ENCODE data around the gene RDH14.

The RDH14 gene, protein sequence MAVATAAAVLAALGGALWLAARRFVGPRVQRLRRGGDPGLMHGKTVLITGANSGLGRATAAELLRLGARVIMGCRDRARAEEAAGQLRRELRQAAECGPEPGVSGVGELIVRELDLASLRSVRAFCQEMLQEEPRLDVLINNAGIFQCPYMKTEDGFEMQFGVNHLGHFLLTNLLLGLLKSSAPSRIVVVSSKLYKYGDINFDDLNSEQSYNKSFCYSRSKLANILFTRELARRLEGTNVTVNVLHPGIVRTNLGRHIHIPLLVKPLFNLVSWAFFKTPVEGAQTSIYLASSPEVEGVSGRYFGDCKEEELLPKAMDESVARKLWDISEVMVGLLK

DNA sequence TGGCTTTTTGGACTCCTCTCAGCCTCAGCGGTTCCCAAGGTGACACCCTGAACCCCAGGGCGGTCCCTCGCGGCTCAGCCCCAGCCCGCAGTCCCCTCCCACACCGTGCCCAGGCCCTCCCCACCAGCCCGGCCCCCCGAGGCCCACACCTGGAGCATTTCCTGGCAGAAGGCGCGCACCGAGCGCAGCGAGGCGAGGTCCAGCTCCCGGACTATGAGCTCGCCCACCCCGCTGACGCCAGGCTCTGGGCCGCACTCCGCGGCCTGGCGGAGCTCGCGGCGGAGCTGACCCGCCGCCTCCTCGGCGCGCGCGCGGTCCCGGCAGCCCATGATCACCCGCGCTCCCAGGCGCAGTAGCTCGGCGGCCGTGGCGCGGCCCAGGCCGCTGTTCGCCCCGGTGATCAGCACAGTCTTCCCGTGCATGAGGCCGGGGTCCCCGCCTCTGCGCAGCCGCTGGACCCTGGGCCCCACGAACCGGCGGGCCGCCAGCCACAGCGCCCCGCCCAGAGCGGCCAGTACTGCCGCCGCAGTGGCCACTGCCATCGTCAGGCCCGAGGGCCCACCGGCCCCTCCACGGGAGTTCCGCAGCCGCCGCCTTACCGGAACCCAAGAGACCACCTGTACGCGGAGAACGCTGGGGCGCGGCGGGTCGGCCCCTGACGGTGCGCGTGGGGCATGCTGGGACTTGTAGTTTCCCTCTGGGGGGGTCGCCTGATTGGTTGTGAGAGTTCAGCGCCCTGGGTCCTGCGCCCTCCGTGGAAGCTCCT lies at the start of gene RDH14:
Gene RDH14 (minus strand): TSS at position 623 of the 766 bp plus-strand sequence. CDS start 81 bp downstream, at position 542.
- peak; percentile 81 to 90 for DNase-seq

DNA sequence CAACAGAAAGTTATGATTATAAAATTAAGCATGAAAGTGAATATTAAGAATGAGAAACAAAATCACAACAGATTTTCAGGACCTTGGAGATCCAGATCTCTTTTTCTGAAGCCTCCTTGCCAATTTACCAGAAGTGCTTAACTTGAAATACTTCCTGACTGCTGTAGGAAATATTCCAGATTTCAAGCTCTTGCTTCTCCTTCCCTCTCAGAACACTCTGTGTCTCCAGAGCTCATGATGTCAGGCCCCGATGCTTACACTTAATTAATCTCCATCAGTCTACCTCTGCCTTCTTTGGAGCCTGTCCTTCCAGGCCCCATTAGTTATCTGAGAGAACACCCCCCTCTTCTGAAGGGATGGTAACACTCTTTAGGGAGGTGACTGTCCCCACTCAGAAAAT lies 49.6 kb upstream of the RDH14 start:
- no peak for DNase-seq

DNA sequence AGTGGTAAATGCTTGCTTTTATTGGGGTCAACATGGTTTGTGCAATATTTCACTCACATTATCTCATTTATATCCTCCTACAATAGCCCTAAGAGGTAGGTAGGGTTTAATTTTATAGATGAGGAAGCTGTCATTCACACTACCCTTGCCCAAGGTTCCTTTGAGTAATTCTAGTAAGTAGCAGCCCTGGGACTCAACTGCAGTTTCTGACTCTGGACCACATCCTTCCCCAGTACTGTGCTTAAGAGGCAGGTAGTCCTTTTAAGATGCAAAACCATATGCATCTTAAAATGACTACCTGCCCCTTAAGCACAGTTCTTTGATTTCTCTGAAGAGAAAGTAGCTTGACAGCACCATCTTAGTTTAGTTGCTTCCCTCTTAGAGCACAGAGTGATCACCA lies 44.7 kb upstream of the RDH14 start:
- DNase-seq, result no peak

DNA sequence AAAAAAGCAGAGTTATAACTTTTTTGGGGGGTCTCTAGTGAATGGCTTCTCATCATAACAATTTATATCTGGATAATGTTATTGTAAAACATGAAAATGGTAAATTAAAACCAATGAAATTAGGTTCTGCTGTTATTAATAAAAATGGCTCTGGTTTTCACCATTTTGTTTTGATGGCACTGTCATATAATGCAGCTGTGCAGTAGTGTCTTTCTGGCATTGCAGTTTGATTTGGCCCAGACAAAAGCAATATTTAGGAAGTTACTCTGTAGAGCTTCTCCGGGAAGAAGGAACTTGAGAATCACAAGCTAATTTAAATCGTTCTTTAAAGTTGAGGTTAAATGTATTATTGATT lies 44.1 kb upstream of the RDH14 start:
- no peak for DNase-seq

DNA sequence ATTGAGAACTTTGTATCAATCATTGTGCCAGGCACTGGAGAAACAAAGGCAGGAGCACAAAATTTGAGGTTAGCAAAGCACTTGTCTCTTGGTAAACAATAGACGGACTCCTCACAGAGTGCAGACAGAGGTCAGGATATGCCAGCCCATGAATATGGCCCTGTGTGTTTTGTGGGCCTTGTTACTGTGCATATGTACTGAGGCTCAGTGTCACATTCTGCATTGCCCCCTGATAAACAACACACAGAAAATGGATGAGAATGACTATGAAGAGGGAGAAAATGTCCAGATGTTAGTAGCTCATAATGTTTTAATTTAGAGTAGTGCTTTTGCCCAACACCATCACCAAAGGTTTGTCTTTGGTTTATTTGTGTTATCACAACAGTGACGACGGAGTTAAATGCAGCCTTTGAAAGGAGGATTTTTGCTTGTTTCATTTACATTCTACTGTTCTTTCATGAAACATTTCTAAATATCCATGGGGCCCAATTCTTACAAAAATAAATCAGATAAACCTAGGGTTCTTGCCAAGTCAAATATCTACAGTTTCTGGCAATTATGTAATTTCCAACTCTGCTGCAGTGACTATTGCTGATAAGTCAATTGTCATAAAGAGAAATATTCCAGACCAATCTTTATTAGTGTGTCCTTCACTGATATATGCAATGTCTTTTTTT lies 43.5 kb upstream of the RDH14 start:
- no peak for DNase-seq

DNA sequence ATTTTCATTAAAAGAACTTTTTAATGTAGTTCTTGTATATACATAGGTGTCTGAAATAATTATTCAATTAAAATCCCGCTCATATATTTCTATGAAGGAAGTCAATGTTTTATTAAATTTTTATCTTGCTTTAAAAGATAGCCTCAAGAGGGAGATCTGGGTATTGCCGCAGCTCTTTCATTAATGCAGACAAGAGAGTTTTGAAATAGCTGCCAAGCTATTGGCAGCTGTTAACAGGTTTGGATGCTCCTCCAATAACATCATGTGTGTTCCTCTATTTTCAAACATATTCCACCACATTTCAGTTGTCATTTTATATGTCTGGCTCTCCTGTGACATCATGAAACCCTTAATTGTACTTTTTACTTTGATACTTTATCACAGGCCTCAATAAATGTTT lies 41.8 kb upstream of the RDH14 start:
- no peak for DNase-seq

DNA sequence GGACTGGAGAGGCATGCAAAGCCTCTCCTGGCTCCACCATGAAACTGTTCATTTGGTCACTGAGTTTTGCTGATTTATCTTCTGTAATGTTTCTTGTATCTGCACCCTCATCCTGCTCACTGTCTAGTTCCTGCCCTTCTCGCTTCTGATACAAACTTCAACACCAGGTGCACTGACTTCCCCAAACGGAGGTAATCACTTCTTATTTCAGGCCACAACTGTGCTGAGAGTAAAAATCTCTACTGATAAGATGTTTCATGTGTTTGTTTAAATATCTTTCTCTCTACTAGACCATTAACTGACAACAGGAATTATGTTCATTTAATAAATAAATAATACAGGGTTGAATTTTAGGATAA lies 39.8 kb upstream of the RDH14 start:
- no peak for DNase-seq

DNA sequence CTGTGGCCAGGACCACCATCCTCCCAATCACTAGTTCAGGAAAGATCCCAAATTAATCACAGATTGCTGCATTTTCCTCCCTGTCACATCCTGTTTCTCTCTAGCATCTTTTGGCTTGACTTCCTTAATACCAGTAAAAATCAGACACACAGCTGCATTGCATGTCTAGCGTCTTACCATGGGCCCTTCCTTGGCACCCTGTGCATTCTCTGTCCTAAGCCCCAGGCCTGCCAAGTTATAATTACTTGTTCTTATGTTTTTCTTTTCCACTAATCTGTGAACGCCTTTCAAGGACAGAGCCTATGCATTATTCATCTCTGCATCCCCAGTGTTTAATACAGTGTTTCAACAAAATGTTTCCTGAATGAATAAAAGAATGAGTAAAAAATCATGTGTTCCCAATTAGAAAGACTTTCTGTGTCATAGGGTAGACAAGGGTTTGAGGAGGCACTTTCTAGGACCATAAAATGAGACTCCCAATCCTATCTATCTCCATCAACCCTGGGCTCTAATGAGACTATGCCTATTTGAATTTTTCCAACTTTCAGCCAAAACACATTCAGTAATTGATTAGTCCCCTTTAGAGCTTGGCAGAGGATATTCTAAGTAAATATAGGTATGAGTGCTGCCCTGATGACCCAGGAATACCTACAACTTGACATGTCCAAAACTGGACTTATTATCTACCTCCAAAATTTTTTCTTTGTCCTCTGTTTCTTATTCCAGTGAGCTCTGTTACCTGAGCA lies 39.2 kb upstream of the RDH14 start:
- no peak for DNase-seq

DNA sequence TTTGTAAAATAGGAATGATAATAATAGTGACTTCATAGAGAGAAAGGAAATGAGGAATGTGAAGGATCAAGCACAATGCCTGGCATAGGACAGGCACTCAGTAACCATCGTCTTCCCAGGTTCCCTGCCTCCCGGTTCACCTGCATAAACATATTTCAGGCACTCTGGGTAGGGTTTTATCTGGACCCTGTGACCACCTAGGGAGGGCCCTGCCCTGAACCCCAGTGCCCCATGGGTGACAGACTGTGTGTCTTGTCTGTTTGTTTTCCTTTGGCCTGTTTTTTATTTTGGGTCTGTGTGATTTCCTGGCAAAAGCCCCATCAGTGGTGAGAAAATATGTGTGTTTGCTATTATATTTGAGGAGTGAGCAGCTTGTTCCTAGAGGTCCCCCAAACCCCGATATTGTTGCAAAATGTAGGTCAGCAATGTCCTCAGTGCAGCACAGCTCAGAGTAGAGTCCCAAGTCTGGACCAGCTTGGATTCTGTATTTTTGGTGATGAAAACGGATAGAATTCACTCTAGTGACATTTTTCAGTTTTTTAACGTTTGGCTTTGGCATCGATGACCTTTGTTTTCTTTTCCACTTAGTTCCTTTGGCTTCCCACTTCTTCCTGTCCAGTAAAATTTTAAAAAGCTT lies 38.5 kb upstream of the RDH14 start:
- no peak for DNase-seq

DNA sequence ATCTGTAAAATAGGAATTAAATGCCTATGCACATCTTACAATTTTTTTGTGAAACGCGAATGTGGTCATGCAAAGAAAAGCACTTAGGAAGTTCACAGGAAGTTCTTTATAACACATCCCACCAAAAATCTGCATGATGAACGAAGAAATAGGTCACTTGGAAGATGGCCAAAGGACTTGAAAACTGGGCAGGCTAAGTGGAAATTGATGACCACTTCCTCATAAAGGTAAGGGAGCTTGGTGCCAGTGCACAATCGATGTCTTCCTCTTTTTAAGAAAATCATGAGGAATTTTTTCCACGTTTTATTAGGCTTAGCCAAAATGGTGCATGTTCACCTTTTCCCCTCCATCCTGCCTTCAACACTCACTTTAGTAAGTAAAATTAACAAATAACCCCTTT lies 37.2 kb upstream of the RDH14 start:
- no peak for DNase-seq

DNA sequence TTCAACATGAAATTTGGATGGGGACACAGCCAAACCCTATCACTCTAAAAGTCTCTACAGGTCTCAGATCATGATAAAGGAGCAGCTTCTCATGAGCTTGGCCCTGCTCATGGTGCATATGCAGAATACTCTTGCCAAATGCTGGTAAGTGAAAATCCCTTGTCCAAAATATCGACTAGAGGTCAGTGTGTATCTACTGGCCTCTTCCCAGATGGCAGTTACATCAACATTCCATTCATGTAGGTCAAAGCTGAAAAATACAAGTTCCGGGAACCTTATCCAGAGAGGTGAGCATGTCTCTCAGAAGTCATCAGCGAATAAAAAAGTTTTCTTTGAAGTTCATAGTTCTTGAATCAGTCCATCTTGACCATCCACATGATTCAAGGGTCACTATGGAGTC lies 36.5 kb upstream of the RDH14 start:
- no peak for DNase-seq

DNA sequence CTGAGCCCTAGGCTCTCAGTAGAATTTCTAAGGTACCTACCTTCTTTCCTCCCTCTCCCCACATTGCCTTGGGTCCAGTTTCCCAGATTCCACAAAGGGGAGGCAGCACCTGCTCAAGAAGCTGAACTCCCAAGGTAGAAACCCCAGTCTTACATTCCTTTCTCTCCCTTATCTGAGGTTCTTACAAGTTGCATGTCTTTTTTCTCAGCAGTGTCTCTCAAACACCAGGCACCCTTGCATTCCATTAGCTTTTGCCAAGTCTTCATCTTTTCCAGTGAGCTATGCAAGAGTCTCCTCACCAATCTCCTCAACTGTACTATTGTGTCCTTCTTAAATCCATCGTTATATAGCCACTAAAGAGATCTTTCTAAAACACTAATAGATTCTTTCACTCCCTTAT lies 33.0 kb upstream of the RDH14 start:
- DNase-seq, result no peak

DNA sequence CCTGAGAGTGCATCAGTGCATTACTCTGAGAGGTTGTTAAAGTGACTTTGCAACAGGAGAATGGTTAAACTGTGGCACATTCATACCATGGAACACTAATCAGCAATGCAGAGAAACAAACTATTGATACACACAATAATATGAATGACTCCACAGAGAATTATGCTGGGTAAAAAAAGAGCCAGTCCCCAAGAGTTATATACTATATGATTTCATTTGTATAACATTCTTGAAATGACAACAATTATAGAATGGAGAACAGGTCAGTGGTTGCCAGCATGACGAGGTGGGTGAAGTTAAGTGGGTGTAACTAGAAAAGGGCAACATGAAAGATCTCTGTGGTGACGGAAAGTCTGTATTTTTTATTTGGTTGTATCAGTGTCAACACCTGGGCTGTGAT lies 31.9 kb upstream of the RDH14 start:
- no peak for DNase-seq

DNA sequence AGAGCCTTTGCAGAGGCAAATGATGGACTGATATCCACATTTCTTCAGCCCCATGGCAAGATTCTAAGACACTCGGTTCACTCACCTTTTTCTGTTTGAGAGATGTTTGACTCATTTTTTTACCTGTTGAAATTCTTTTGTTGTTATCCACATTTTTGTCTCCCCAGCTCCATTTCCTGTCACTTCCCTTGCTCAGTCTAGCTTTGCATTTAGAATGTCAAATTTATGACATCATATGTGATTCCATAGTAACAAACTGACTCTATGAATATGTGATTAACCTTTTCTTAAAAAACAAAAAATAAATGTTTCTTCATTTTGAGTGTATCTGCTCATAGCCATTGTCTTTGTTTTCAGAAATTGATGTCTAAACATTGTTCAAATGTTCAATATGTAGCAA lies 28.9 kb upstream of the RDH14 start, which contains the start of gene NT5C1B:
Gene NT5C1B (minus strand): TSS at position 216 of the 400 bp plus-strand sequence. CDS start 101 bp downstream, at position 115.
- DNase-seq, result no peak

DNA sequence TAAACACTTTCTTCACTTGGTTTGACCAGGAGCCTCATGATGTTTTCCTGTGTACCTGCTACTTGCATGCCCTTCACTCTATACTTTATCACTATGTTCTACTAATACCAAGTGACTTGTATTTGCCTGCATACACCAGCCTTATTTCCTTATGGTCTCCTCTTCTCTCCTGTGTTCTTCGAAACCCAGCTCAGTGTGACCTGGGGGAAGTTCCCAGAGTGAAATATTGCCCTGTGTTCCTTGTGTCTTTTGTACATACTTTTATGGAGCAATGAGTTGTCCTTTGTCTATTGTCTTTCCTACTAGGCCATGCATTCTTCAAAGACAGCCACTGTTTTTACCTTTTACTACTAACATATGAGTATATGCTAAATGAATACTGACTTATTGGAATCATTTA lies 28.3 kb upstream of the RDH14 start:
- DNase-seq, result no peak

DNA sequence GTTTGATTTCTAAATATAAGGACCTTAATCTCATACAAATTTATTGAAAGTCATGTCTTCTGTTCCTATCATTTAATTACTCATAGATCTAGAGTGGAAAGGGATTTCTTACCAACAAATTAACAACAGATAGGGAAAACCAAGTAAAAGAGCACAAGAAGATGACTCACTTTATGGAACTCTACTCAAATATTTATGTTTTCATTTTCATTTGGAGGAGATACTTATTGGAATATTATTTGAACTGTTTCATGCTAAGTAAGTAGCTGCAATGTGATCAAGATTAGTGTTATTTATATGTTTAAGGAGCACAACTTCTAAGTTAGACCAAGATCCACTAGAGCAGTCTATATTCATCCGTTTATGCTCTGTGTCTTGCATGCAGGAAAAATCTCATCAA lies 27.6 kb upstream of the RDH14 start:
- DNase-seq, result no peak

DNA sequence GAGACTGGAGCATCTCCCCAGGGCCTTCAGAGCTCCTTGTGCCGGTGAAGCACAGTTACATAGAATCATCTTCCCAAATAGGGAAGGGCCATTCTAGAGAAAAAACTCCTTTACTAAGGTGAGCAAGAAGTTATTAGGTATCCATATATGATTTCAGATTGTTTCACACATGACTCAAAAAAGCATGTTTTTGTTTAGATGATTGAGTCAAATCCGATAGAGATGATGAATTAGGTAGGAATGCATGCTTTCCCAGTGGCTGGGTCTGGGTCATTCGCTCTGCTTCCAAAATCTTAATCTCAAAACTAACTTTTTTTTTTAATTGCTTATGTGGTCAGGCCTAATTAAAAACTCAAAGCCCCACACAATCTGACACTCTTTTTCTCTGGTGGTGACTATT lies 25.1 kb upstream of the RDH14 start:
- DNase-seq, result no peak

DNA sequence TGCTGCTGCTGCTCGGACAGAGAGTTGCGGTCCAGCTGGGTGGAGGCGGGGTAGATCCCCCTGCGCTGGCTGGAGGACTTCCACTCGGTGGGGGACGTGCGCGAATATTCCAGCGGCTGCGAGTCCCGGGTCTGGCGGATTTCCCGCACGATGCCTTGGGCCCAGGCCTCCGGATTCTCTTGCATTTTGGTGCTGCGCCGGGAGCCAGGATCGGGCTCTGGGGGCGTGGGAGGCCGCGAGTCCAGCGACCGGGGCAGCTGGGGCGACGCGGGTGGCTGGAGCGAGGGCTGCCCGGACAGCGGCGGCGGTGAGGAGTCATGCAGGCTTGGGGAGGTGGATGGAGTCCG lies 24.1 kb upstream of the RDH14 start:
- no peak for DNase-seq

DNA sequence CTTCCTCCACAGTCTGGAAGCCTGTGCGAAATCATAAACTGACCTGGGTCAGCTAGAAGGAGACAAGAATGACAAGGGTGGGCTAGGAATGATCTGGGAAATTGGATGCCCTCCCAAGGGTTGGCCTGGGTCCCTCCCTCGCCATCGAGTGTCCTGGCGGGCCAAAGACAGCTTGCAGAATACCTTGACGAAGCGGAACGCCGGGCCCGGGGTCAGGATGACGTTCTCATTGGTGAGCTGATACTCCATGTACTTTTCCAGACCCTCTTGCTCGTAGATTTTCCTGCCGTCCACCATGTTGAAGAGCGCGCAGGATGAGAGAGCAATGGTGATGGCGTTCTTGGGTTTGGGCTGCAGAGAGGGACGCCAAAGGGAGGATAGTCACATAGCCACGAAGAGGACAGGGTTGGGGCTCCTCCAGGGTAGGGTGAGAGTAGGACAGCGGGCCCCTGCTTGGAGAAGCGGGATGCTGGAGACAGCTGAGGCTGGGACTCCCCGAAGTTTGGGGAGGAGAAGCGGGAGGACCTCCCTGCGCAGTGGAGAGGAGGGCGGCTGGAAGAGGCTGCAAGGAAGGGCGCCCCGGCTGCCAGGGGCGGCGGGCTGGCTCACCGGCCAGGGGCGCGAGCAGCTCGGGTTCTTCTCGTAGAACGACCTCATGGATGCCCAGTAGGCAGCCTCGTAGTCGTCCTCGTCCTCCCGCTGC lies 23.6 kb upstream of the RDH14 start:
- no peak for DNase-seq

DNA sequence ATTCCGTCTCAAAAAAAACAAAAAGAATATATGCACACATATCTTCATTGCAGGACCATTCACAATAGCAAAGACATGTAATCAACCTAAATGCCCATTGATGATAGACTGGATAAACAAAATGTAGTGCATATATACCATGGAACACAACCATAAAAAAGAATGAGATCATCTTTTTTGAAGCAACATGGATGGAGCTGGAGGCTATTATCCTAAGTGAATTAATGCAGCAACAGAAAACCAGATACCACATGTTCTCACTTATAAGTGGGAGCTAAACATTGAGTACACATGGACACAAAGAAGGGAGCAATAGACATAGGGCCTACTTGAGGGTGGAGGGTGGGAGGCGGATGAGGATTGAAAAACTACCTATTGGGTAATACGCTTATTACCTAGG lies 20.2 kb upstream of the RDH14 start:
- DNase-seq, result no peak

DNA sequence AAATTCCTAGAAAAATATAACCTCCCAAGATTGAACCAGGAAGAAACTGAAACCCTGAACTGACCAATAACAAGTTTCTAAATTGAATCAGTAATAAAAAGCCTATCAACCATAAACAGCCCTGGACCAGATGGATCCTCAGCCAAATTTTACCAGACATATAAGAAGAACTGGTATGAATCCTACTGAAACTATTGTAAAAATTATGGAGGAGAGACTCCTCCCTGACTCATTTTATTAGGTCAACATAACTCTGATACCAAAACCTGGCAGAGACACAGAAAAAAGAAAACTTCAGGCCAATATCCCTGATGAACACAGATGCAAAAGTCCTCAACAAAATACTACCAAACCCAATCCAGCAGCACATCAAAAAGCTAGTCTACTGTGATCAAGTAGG lies 17.6 kb upstream of the RDH14 start:
- DNase-seq, result no peak

DNA sequence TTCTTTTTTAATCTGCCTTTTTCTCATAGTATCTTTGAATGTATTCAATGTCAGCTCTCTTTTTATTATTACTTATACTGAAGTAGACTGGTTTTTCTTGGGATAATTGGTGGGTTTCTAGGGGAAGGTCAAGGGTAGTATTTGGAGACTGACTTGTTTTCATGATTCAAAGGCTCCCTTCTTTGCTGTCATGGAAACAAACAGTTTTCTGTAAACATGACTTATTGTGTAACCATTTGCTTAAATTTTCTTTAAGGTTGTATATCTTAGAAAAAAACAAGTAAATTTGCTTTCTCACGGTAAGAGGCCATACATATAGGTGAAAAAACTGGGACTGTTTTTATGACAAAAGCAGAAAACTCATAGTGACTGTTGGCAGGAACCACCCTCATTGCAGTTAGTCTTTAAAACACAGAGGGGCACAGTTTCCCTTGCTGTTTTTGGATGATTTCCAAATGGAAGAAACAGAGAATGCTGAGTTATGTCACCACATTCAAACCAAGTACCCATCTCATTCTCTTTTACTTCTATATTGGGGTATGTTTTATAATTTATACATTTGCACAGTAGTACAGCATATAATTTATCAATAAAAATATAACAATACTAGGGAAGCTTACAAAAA lies 5.8 kb upstream of the RDH14 start:
- no peak for DNase-seq

Measured in NCI-H446 (cell line).